HepG2 (cell line): ENCODE data around the gene RUNX3. TPM values are rescaled to one million over a fixed set of nuclear protein-coding genes. Genes with fewer than 3 reads are reported as not detected.

ENCODE experiments used
- CBX1 ChIP-seq: IDR thresholded peaks from one replicate; pipeline ENCODE4 v1.6.1; 2016; ENCODE audit warnings: antibody characterized with exemption, low read depth
- JDP2 ChIP-seq: sonication (generic); formaldehyde crosslinking; IDR thresholded peaks from 2 replicates; pipeline ENCODE4 v1.8.1; 2022; ENCODE audit warnings: missing genetic modification reagents, borderline replicate concordance
- MAZ ChIP-seq, 2 experiments: sonication (generic) in 1 of 2; formaldehyde crosslinking in 1 of 2; IDR thresholded peaks; 2 replicates each; pipeline versions ENCODE4 v1.5.0 to v1.6.1; 2012 to 2020; ENCODE audit warnings: low read depth in 2 of 2, mild to moderate bottlenecking in 2 of 2, borderline replicate concordance in 1 of 2, improper control_type of control experiment in 1 of 2, low read length in 1 of 2, missing genetic modification reagents in 1 of 2, moderate library complexity in 1 of 2
- PBX2 ChIP-seq: IDR thresholded peaks from 2 replicates; pipeline ENCODE4 v1.6.1; 2016; ENCODE audit warnings: control low read depth
- PRPF4 ChIP-seq: fragments of 200-400 bp; formaldehyde crosslinking; IDR thresholded peaks from 2 replicates; pipeline ENCODE4 v1.6.1; 2016; ENCODE audit warnings: low read length, low read depth; ENCODE audit not compliant: poor library complexity, severe bottlenecking
- RBM39 ChIP-seq: fragments of 200-400 bp; formaldehyde crosslinking; IDR thresholded peaks from one replicate; pipeline ENCODE4 v1.6.1; 2018; ENCODE audit warnings: antibody characterized with exemption, mild to moderate bottlenecking, low read depth, low read length; ENCODE audit not compliant: poor library complexity, severe bottlenecking
- ZNF761 ChIP-seq: sonication (generic); formaldehyde crosslinking; conservative IDR thresholded peaks from 2 replicates; pipeline ENCODE4 v1.4.0; 2020; ENCODE audit warnings: mild to moderate bottlenecking, missing genetic modification reagents
- polyA plus RNA-seq, 8 experiments: library from polyadenylated mRNA; depleted of rRNA in 3 of 8; stranded (reverse) in 7 of 8; unstranded in 1 of 8; fragments of >200 nt; fragmentation: Illumina TruSeq in 4 of 8; extraction: Trizol in 4 of 8; gene quantifications; 2 replicates each; pipeline versions ENCODE4 v1.2.1 to v1.2.3, GENCODE V29; 2011 to 2016; ENCODE audit warnings: low read depth in 4 of 8, missing spikeins in 1 of 8, mixed read lengths in 1 of 8; ENCODE audit not compliant: insufficient read depth in 1 of 8
- total RNA-seq, 5 experiments: library from RNA; depleted of rRNA; stranded (reverse); fragments of >200 nt; fragmentation: Illumina TruSeq; extraction: Trizol; gene quantifications; 2 replicates each; pipeline ENCODE4 v1.2.3, GENCODE V29; 2016; ENCODE audit warnings: low read depth in 1 of 5
- TF ChIP-seq, protein P1 (sequence below): conservative IDR thresholded peaks from 2 replicates; pipeline ENCODE4 v1.6.1; 2018; ENCODE audit warnings: missing genetic modification reagents
- TF ChIP-seq, protein P2 (sequence below), 2 experiments: fragments of 450-650 bp in 1 of 2; sonication (generic) in 1 of 2; formaldehyde crosslinking in 1 of 2; IDR thresholded peaks; 2 replicates each; pipeline versions ENCODE4 v1.6.1 to v1.8.0; 2016 to 2022; ENCODE audit warnings: antibody characterized with exemption in 1 of 2, mild to moderate bottlenecking in 1 of 2, missing genetic modification reagents in 1 of 2
- TF ChIP-seq, protein P3 (sequence below): sonication (generic); formaldehyde crosslinking; conservative IDR thresholded peaks from 2 replicates; pipeline ENCODE4 v1.4.0; 2020; ENCODE audit warnings: mild to moderate bottlenecking, missing genetic modification reagents, moderate library complexity

The RUNX3 gene
- total and polyA plus RNA-seq, 2 of the 13 experiments (the other 11 are each of a cell fraction or from before 2014, with no cell fraction given), result 0.04 to 0.22 TPM

DNA sequence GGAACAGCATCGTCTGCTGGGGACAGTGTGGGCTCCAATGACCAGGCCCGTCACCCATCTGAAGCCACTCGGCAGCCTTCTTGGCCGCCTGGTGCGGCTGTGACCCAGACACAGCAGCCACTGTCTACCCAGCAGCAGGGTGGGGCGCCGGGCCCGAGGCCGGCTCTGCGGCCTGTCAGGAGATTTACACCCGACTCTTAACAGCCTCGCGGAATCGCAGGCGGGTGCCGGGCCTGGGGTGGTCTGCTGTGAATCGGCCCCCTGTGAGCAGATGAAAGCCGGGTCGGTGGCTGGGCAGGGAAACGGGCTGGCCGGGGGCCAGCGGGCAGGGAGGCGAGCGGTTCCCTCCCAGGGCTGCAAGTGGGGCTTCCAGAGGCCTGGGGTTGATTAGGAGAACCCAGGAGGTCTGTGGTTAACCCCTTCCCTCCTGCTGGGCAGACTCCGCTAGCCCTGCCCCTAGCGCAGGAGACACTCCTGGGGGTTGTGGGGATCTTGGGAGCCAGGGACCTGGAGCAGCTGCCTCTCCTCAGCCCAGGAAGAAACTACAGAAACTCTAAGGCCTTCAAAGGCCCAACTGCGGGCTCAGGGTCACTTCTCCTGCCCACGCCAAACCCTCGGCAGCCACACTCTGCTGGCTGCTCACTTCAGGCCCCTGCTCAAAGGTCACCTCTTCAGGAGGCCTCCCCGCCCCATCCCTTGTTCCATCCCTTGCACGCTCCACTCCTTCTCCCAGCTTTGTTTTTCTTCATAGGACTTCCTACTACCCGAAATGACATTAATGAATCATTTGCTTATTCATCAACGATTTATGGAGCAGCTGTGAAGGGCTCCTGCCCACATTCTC is 15.6 kb downstream of the RUNX3 start (continued):
- TF ChIP-seq, protein P1, sequence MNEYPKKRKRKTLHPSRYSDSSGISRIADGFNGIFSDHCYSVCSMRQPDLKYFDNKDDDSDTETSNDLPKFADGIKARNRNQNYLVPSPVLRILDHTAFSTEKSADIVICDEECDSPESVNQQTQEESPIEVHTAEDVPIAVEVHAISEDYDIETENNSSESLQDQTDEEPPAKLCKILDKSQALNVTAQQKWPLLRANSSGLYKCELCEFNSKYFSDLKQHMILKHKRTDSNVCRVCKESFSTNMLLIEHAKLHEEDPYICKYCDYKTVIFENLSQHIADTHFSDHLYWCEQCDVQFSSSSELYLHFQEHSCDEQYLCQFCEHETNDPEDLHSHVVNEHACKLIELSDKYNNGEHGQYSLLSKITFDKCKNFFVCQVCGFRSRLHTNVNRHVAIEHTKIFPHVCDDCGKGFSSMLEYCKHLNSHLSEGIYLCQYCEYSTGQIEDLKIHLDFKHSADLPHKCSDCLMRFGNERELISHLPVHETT (CRISPR knock-in tag), result no peak
- no peak for TF ChIP-seq PRPF4
- 0 out of 2 replicates have a peak, but pooled peaks have one; percentile 63 for TF ChIP-seq ZNF761 (CRISPR knock-in tag)
- peak; percentile 36 for TF ChIP-seq RBM39
- no peak for TF ChIP-seq CBX1
- TF ChIP-seq, protein P2, sequence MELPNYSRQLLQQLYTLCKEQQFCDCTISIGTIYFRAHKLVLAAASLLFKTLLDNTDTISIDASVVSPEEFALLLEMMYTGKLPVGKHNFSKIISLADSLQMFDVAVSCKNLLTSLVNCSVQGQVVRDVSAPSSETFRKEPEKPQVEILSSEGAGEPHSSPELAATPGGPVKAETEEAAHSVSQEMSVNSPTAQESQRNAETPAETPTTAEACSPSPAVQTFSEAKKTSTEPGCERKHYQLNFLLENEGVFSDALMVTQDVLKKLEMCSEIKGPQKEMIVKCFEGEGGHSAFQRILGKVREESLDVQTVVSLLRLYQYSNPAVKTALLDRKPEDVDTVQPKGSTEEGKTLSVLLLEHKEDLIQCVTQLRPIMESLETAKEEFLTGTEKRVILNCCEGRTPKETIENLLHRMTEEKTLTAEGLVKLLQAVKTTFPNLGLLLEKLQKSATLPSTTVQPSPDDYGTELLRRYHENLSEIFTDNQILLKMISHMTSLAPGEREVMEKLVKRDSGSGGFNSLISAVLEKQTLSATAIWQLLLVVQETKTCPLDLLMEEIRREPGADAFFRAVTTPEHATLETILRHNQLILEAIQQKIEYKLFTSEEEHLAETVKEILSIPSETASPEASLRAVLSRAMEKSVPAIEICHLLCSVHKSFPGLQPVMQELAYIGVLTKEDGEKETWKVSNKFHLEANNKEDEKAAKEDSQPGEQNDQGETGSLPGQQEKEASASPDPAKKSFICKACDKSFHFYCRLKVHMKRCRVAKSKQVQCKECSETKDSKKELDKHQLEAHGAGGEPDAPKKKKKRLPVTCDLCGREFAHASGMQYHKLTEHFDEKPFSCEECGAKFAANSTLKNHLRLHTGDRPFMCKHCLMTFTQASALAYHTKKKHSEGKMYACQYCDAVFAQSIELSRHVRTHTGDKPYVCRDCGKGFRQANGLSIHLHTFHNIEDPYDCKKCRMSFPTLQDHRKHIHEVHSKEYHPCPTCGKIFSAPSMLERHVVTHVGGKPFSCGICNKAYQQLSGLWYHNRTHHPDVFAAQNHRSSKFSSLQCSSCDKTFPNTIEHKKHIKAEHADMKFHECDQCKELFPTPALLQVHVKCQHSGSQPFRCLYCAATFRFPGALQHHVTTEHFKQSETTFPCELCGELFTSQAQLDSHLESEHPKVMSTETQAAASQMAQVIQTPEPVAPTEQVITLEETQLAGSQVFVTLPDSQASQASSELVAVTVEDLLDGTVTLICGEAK (IDR thresholded peaks at IDR 0.05), result no peak
- TF ChIP-seq, protein P2 (CRISPR knock-in tag; IDR thresholded peaks at IDR 0.05), result no peak; the same call in 1 of the 2 replicates
- TF ChIP-seq, protein P3, sequence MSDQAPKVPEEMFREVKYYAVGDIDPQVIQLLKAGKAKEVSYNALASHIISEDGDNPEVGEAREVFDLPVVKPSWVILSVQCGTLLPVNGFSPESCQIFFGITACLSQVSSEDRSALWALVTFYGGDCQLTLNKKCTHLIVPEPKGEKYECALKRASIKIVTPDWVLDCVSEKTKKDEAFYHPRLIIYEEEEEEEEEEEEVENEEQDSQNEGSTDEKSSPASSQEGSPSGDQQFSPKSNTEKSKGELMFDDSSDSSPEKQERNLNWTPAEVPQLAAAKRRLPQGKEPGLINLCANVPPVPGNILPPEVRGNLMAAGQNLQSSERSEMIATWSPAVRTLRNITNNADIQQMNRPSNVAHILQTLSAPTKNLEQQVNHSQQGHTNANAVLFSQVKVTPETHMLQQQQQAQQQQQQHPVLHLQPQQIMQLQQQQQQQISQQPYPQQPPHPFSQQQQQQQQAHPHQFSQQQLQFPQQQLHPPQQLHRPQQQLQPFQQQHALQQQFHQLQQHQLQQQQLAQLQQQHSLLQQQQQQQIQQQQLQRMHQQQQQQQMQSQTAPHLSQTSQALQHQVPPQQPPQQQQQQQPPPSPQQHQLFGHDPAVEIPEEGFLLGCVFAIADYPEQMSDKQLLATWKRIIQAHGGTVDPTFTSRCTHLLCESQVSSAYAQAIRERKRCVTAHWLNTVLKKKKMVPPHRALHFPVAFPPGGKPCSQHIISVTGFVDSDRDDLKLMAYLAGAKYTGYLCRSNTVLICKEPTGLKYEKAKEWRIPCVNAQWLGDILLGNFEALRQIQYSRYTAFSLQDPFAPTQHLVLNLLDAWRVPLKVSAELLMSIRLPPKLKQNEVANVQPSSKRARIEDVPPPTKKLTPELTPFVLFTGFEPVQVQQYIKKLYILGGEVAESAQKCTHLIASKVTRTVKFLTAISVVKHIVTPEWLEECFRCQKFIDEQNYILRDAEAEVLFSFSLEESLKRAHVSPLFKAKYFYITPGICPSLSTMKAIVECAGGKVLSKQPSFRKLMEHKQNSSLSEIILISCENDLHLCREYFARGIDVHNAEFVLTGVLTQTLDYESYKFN (CRISPR knock-in tag), result peak; percentile 74
- no peak for TF ChIP-seq PBX2 (CRISPR knock-in tag)
- TF ChIP-seq MAZ (IDR thresholded peaks at IDR 0.05; ENCODE audit: borderline replicate concordance, low read depth, low read length), result no peak
- TF ChIP-seq MAZ (CRISPR knock-in tag; IDR thresholded peaks at IDR 0.05; ENCODE audit: low read depth), result no peak
- no peak for TF ChIP-seq JDP2 (CRISPR knock-in tag)
